Measurements from ENCODE around the gene KCNQ5. TPM values are rescaled to one million over a fixed set of nuclear protein-coding genes. Genes with fewer than 3 reads are reported as not detected.

The KCNQ5 gene
- total and polyA plus RNA-seq, 10 of the 15 experiments (the other 5 are each of a cell fraction or from before 2014, with no cell fraction given): 0.60 to 16.2 (median 3.2) TPM

DNA sequence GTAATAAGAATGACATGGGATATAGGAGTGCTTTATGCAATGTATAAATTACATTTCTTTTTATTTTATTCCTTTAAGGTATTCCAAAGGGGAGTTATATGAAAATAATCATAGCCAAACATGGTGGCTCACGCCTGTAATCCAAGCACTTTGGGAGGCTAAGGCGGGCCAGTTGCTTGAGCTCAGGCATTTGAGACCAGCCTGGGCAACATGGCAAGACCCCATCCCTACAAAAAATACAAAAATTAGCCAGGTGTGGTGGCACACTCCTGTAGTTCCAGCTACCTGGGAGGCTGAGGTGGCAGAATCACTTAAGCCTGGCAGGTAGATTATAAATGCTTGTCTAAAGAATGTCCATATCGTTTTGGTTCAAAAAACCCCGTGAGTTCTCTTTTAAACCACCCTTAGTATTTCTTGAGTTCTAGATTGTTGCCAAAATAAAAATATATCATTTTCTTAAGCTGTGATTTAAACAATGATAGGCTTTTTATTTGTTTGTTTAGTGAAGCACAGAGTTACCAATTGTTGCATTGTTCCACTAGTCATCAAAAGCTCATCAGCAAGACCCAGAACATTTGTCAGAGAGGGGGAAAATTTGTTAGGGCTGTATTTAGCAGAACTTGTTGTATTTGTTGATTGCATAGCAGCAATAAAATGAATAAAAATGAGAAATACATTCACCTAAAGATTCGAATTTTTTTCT lies 457.2 kb downstream of the KCNQ5 start:
- no TSS peak for BruUV-seq (replicated peaks)

More for the DNA sequence above, 457.2 kb downstream of the KCNQ5 start:
- DNase-seq (ENCODE audit: low read depth, low spot score): no peak
- no peaks in the 10 kb centered on the region for H3K79me2 ChIP-seq (ENCODE audit: control insufficient read depth, insufficient read depth, low read length)
- H3K9me3 ChIP-seq (replicated peaks; ENCODE audit: control insufficient read depth, insufficient read depth, low read length): no peaks in the 10 kb centered on the region
- no peak overlapping the region for H3K4me3 ChIP-seq
- H3K27me3 ChIP-seq (replicated peaks in 1 of 2; ENCODE audit: control insufficient read depth in 2 of 2, insufficient read depth in 2 of 2, low read length in 1 of 2): no peaks in the 10 kb centered on the region
- H3K4me2 ChIP-seq (ENCODE audit: control insufficient read depth, insufficient read depth): no peak overlapping the region
- in situ Hi-C loops (cut with MboI) (no loop called here), intact Hi-C loops (cut with micrococcal nuclease; ENCODE audit: unreplicated experiment) (no loop called here)
- no peaks in the 10 kb centered on the region for H4K20me1 ChIP-seq (ENCODE audit: control insufficient read depth, insufficient read depth)
- 97% methylated on average over 5 of the region's 5 CpGs for WGBS (ENCODE audit: insufficient coverage, insufficient replicate concordance, low lambda C conversion rate, missing lambda C conversion rate)
- POLR2A ChIA-PET: no interaction called here
- peaks cover 3% of the 10 kb centered on the region; the same call in 1 of the 2 replicates for H3K4me1 ChIP-seq (ENCODE audit: control insufficient read depth, insufficient read depth, low read length)
- H3K36me3 ChIP-seq (ENCODE audit: control insufficient read depth in 2 of 2, insufficient read depth in 2 of 2, low read length in 1 of 2): no peaks in the 10 kb centered on the region
- no peak overlapping the region for H2AFZ ChIP-seq (ENCODE audit: control insufficient read depth, low read depth, low read length)
- SMC1A ChIA-PET (ENCODE audit: uncharacterized antibody, unreplicated experiment): interaction anchor here (0.7 to 3.8 kb wide), 11 partner anchors 9 to 459 kb away, joined by 3 to 14 read pairs (median 4); no protein-coding TSS in a partner anchor
- ATAC-seq: no peak
- CTCF ChIA-PET: interaction anchor here (1.3 kb wide), 1 partner anchor 47 kb away, joined by 4 read pairs; no protein-coding TSS in a partner anchor
- no peak for FAIRE-seq
- TF ChIP-seq, protein P1, sequence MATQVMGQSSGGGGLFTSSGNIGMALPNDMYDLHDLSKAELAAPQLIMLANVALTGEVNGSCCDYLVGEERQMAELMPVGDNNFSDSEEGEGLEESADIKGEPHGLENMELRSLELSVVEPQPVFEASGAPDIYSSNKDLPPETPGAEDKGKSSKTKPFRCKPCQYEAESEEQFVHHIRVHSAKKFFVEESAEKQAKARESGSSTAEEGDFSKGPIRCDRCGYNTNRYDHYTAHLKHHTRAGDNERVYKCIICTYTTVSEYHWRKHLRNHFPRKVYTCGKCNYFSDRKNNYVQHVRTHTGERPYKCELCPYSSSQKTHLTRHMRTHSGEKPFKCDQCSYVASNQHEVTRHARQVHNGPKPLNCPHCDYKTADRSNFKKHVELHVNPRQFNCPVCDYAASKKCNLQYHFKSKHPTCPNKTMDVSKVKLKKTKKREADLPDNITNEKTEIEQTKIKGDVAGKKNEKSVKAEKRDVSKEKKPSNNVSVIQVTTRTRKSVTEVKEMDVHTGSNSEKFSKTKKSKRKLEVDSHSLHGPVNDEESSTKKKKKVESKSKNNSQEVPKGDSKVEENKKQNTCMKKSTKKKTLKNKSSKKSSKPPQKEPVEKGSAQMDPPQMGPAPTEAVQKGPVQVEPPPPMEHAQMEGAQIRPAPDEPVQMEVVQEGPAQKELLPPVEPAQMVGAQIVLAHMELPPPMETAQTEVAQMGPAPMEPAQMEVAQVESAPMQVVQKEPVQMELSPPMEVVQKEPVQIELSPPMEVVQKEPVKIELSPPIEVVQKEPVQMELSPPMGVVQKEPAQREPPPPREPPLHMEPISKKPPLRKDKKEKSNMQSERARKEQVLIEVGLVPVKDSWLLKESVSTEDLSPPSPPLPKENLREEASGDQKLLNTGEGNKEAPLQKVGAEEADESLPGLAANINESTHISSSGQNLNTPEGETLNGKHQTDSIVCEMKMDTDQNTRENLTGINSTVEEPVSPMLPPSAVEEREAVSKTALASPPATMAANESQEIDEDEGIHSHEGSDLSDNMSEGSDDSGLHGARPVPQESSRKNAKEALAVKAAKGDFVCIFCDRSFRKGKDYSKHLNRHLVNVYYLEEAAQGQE (IDR thresholded peaks at IDR 0.05; ENCODE audit: low read depth, low read length): no peak
- TF ChIP-seq TCF3 (IDR thresholded peaks at IDR 0.05; ENCODE audit: borderline replicate concordance, insufficient read depth, low read depth, low read length) (no peak), POLR2AphosphoS5 (IDR thresholded peaks at IDR 0.05; ENCODE audit: low read length) (no peak), MYB (IDR thresholded peaks at IDR 0.05; ENCODE audit: borderline replicate concordance, low read depth, low read length) (no peak), RELA (IDR thresholded peaks at IDR 0.05; ENCODE audit: borderline replicate concordance, partially characterized antibody) (no peak), HDAC2 (IDR thresholded peaks at IDR 0.05) (no peak), JUNB (IDR thresholded peaks at IDR 0.05) (no peak)
- RAD21 ChIA-PET (ENCODE audit: unreplicated experiment): interaction anchor here (1.0 to 4.8 kb wide), 8 partner anchors 44 to 462 kb away, joined by 3 to 22 read pairs (median 4); no protein-coding TSS in a partner anchor
- H3K9ac ChIP-seq (ENCODE audit: control insufficient read depth, insufficient read depth, low read length): no peak overlapping the region
- no peak overlapping the region for H3K27ac ChIP-seq (ENCODE audit: control insufficient read depth, insufficient read depth)

Data from GM12878 (cell line).